Measurements from ENCODE around the gene GPR61. TPM values are rescaled to one million over a fixed set of nuclear protein-coding genes. Genes with fewer than 3 reads are reported as not detected.

Gene GPR61
- total and polyA plus RNA-seq, 11 donors, result 0.08 to 0.72 (median 0.16) TPM; not detected in 4

DNA sequence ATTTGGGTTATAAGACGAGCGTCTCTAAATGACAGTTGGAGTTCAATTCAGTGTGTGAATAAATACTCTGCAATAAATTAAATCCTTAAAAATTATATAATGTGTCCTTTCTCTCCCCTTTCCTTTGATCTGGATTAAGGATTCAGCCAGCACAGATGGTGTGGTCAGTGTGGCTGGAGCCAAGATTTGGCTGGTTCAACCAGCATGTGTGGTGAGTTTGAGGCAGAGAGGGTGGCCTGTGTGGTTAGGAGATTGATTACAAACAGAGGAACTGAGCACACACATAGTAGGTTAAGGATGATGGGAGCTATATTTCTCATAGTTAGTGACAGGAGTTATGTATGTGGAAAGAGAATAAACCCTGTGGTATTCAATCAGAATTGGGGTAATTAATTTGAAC lies 16.0 kb upstream of the GPR61 start:
- Histone ChIP-seq H3K36me3 (no peaks in the 10 kb centered on the region), H3K4me1 (peaks cover 0 to 5% (median 0%) of the 10 kb centered on the region in 12 donors), H3K27me3 (no peaks in the 10 kb centered on the region), H3K9me3 (no peaks in the 10 kb centered on the region), H3K4me3 (no peak overlapping the region), H3K27ac (no peak overlapping the region)
- DNase-seq (no peak), ATAC-seq (no peak)
- intact Hi-C loops (cut with DNase I), result no loop called here
- 93 to 100% (median 94%) methylated on average over 2 of the region's 2 CpGs for WGBS, 4 donors
- TF ChIP-seq POLR2A (IDR thresholded peaks at IDR 0.05) (no peak), CTCF (IDR thresholded peaks at IDR 0.05) (no peak)

DNA sequence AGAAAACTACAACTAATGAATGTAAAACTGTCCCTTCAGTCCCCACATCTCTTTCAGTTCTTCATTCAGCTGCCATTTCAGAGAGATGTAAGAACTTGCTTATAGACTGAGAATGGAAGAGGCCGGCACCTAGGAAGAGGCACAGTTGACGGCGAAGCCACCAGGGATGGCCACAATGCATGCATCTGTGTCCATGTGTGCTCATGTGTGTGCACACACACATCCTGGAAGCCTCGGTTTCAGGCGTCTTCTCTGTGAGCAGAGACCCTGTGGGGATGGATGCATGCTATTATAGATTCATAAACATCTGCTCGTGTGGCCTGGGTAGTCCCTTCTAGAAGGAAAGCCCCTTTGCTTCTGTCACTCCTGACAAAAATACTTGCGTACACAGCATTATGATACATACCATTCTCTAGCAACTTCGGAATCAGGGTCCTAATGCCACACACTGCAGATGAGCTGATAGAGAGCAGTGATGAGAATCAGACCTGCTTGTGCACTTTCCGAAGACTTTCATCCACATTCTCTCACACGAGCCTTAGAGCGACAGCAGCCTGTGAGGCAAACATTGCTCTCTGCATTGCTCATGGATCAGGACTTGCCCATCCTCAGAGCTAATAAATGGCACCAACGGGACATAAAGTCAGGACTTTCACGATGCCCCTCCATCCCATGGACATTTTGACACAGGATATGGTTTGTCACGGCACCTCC lies 12.4 kb upstream of the GPR61 start:
- ATAC-seq, result no peak
- H3K27ac ChIP-seq, result no peak overlapping the region
- H3K9me3 ChIP-seq, result no peaks in the 10 kb centered on the region
- no peak for DNase-seq
- TF ChIP-seq POLR2A (IDR thresholded peaks at IDR 0.05) (no peak), CTCF (IDR thresholded peaks at IDR 0.05) (no peak)
- H3K4me3 ChIP-seq, result no peak overlapping the region
- no peaks in the 10 kb centered on the region for H3K27me3 ChIP-seq
- peaks cover 0 to 24% (median 12%) of the 10 kb centered on the region in 12 donors for H3K4me1 ChIP-seq
- H3K36me3 ChIP-seq, result no peaks in the 10 kb centered on the region
- WGBS, 4 donors, result 78 to 84% (median 82%) methylated on average over 14 of the region's 14 CpGs
- intact Hi-C loops (cut with DNase I), result no loop called here

- H3K9me3 ChIP-seq, result no peaks in the 10 kb centered on the region
- H3K36me3 ChIP-seq, result no peaks in the 10 kb centered on the region
- no peaks in the 10 kb centered on the region for H3K27me3 ChIP-seq
- no peak overlapping the region for H3K27ac ChIP-seq
- intact Hi-C loops (cut with DNase I), result no loop called here
- 79 to 88% (median 83%) methylated on average over 8 to 9 of the region's 9 CpGs for WGBS, 4 donors
- no peak for DNase-seq
- ATAC-seq, result no peak
- no peak overlapping the region for H3K4me3 ChIP-seq
- TF ChIP-seq CTCF (IDR thresholded peaks at IDR 0.05) (no peak), POLR2A (IDR thresholded peaks at IDR 0.05) (no peak)
- peaks cover 0 to 33% (median 18%) of the 10 kb centered on the region in 12 donors for H3K4me1 ChIP-seq
Measured at GRCh38 chr1:109527846-109528695, 11.6 kb upstream of the GPR61 start.

DNA sequence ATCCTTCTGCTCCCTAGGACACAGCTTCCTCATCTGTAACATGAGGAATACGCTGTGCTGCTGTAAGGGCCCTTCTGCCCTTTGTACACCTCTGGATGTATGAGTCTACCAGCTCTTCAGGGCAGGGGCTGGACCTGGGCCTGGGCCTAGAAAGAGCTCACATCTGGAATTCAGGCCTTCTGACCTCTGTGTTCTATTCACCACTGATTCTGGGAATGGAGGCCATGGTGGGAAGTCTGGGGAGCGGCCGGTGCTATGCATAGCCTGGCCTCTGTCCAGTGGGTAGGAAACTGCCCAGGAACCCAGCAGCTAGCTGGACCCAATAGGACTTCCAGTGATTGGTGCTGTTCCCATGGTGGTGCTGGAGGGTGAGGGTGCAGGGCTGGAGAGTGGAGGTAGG lies 11.0 kb upstream of the GPR61 start:
- no peak overlapping the region for H3K4me3 ChIP-seq
- H3K27ac ChIP-seq, result no peak overlapping the region
- H3K27me3 ChIP-seq, result no peaks in the 10 kb centered on the region
- H3K9me3 ChIP-seq, result no peaks in the 10 kb centered on the region
- 80 to 93% (median 89%) methylated on average over 3 of the region's 3 CpGs for WGBS, 4 donors
- peaks cover 0 to 34% (median 18%) of the 10 kb centered on the region in 12 donors for H3K4me1 ChIP-seq
- DNase-seq (no peak), ATAC-seq (no peak)
- TF ChIP-seq CTCF (IDR thresholded peaks at IDR 0.05), result no peak
- no peak for TF ChIP-seq POLR2A (IDR thresholded peaks at IDR 0.05)
- H3K36me3 ChIP-seq, result no peaks in the 10 kb centered on the region
- intact Hi-C loops (cut with DNase I), result no loop called here

All from heart left ventricle (tissue), 16 donors.